ENCODE results near the gene ZBTB7C.

Gene ZBTB7C

GRCh38 chr18:48330016-48330991 lies 78.9 kb downstream of the ZBTB7C start:
- ChIA-PET CTCF (interaction anchor here (0.7 to 1.3 kb wide), 4 partner anchors 10 to 174 kb away, joined by 3 to 4 read pairs (median 3); no protein-coding TSS in a partner anchor), POLR2A (no interaction called here)
- Histone ChIP-seq H3K9me3 (ENCODE audit: control insufficient read depth, insufficient read depth, low read depth, low read length) (no peaks in the 10 kb centered on the region), H3K27ac (ENCODE audit: extremely low read depth, low read depth, low read length) (no peak overlapping the region), H3K4me3 (ENCODE audit: low read depth, low read length) (no peak overlapping the region), H3K36me3 (ENCODE audit: control insufficient read depth in 2 of 2, insufficient read depth in 1 of 2, low read length in 2 of 2) (no peaks in the 10 kb centered on the region), H3K4me1 (ENCODE audit: control insufficient read depth, insufficient read depth, low read length) (peaks cover 5% of the 10 kb centered on the region; the same call in 1 of the 2 replicates)
- TF ChIP-seq ZBTB8A (tag by site-specific recombination; IDR thresholded peaks at IDR 0.05) (no peak), ZNF335 (tag by site-specific recombination; conservative IDR thresholded peaks at IDR 0.05) (peak; percentile 22; the same call in 1 of the 2 replicates), SCRT2 (tag by site-specific recombination; IDR thresholded peaks at IDR 0.05) (no peak), ZNF777 (tag by site-specific recombination; IDR thresholded peaks at IDR 0.05; ENCODE audit: borderline replicate concordance) (no peak), KLF9 (tag by site-specific recombination; IDR thresholded peaks at IDR 0.05; ENCODE audit: low read depth) (peak; percentile 22; the same call in 1 of the 2 replicates), ZFHX2 (tag by site-specific recombination; conservative IDR thresholded peaks at IDR 0.05) (peak; percentile 94), ZBTB10 (tag by site-specific recombination; IDR thresholded peaks at IDR 0.05) (no peak), EGR2 (tag by site-specific recombination; IDR thresholded peaks at IDR 0.05; ENCODE audit: low read depth) (peak; percentile 86), ZNF514 (tag by site-specific recombination; IDR thresholded peaks at IDR 0.05) (no peak), ZNF48 (tag by site-specific recombination; IDR thresholded peaks at IDR 0.05) (no peak), WT1 (tag by site-specific recombination; IDR thresholded peaks at IDR 0.05) (no peak), ZNF513 (tag by site-specific recombination; IDR thresholded peaks at IDR 0.05) (peak; percentile 72), RBAK (tag by site-specific recombination; IDR thresholded peaks at IDR 0.05) (0 out of 2 replicates have a peak, but pooled peaks have one; percentile 38)

- POLR2A ChIA-PET, result no interaction called here
- Histone ChIP-seq H3K36me3 (ENCODE audit: control insufficient read depth in 2 of 2, insufficient read depth in 1 of 2, low read length in 2 of 2) (no peaks in the 10 kb centered on the region), H3K9me3 (ENCODE audit: control insufficient read depth, insufficient read depth, low read depth, low read length) (no peaks in the 10 kb centered on the region), H3K4me1 (ENCODE audit: control insufficient read depth, insufficient read depth, low read length) (peaks cover 5% of the 10 kb centered on the region; the same call in 1 of the 2 replicates), H3K27ac (ENCODE audit: extremely low read depth, low read depth, low read length) (no peak overlapping the region), H3K4me3 (ENCODE audit: low read depth, low read length) (no peak overlapping the region)
- CTCF ChIA-PET, result interaction anchor here (1.1 kb wide), 1 partner anchor 12 kb away, joined by 3 read pairs; no protein-coding TSS in a partner anchor
- no peak for TF ChIP-seq AEBP2 (tag by site-specific recombination; IDR thresholded peaks at IDR 0.05; ENCODE audit: borderline replicate concordance)
- TF ChIP-seq ZNF157 (tag by site-specific recombination; IDR thresholded peaks at IDR 0.05), result no peak
- no peak for TF ChIP-seq INSM2 (tag by site-specific recombination; IDR thresholded peaks at IDR 0.05)
- TF ChIP-seq HIC1 (tag by site-specific recombination; IDR thresholded peaks at IDR 0.05), result no peak
- no peak for TF ChIP-seq ZNF514 (tag by site-specific recombination; IDR thresholded peaks at IDR 0.05)
- no peak for TF ChIP-seq ZNF324 (tag by site-specific recombination; IDR thresholded peaks at IDR 0.05)
- no peak for TF ChIP-seq ZNF239 (tag by site-specific recombination; IDR thresholded peaks at IDR 0.05)
- no peak for TF ChIP-seq ZNF37A (tag by site-specific recombination; IDR thresholded peaks at IDR 0.05)
- TF ChIP-seq ZBTB48 (tag by site-specific recombination; IDR thresholded peaks at IDR 0.05), result no peak
- TF ChIP-seq ZNF677 (tag by site-specific recombination; IDR thresholded peaks at IDR 0.05), result no peak
- TF ChIP-seq ZNF138 (tag by site-specific recombination; IDR thresholded peaks at IDR 0.05; ENCODE audit: borderline replicate concordance), result no peak
Measured at GRCh38 chr18:48328473-48329210, 80.5 kb downstream of the ZBTB7C start.
